ENCODE measurements around the gene DMPK.
"Not testable (repeated sequence)": the region's sequence is repeated elsewhere in the genome, so short reads cannot be mapped to it uniquely, and the experiment has no call there.

DMPK gene

GRCh38 chr19:45753548-45753947 lies 28.7 kb downstream of the DMPK start:
- H3K9ac ChIP-seq (ENCODE audit: low read length in 5 of 5), result no peak overlapping the region

DNA sequence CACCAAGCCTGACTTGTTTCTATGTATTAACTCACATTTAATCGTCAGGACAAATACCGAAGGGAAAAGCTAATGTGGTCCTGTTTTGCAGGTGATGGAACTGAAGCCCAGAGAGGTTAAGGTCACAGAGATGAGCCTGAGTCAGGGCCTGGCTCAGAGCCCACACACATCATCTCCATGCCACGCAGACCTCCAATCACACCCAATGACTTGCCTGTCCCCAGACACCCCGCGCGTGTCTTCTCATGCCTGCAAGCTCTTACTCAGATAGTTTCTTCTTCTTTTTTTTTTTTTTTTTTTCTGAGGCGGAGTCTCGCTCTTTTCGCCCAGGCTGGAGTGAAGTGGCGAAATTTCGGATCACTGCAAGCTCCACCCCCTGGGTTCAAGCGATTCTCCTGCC lies 29.7 kb downstream of the DMPK start:
- H3K9ac ChIP-seq (ENCODE audit: low read length in 5 of 5), result no peak overlapping the region
- no peak overlapping the region for H3K27ac ChIP-seq (ENCODE audit: low read depth, low read length)
- H3K27me3 ChIP-seq (ENCODE audit: control insufficient read depth in 5 of 5, insufficient read depth in 4 of 5, low read length in 5 of 5), result no peaks in the 10 kb centered on the region
- H3K4me1 ChIP-seq (ENCODE audit: control insufficient read depth in 5 of 5, insufficient read depth in 5 of 5, low read length in 5 of 5), result no peaks in the 10 kb centered on the region
- no peaks in the 10 kb centered on the region for H3K36me3 ChIP-seq (ENCODE audit: control insufficient read depth in 5 of 5, insufficient read depth in 5 of 5, low read length in 5 of 5)
- H3K9me3 ChIP-seq (ENCODE audit: control insufficient read depth in 5 of 5, low read length in 5 of 5), result no peaks in the 10 kb centered on the region
- H3K4me3 ChIP-seq (ENCODE audit: low read depth in 1 of 5, low read length in 5 of 5), result no peak overlapping the region

More at GRCh38 chr19:45753548-45753947, 28.7 kb downstream of the DMPK start:
- no peaks in the 10 kb centered on the region for H3K4me1 ChIP-seq (ENCODE audit: control insufficient read depth in 5 of 5, insufficient read depth in 5 of 5, low read length in 5 of 5)
- H3K36me3 ChIP-seq (ENCODE audit: control insufficient read depth in 5 of 5, insufficient read depth in 5 of 5, low read length in 5 of 5), result no peaks in the 10 kb centered on the region
- no peaks in the 10 kb centered on the region for H3K9me3 ChIP-seq (ENCODE audit: control insufficient read depth in 5 of 5, low read length in 5 of 5)
- no peak overlapping the region for H3K4me3 ChIP-seq (ENCODE audit: low read depth in 1 of 5, low read length in 5 of 5)
- H3K27ac ChIP-seq (ENCODE audit: low read depth, low read length), result no peak overlapping the region
- no peaks in the 10 kb centered on the region for H3K27me3 ChIP-seq (ENCODE audit: control insufficient read depth in 5 of 5, insufficient read depth in 4 of 5, low read length in 5 of 5)

DNA sequence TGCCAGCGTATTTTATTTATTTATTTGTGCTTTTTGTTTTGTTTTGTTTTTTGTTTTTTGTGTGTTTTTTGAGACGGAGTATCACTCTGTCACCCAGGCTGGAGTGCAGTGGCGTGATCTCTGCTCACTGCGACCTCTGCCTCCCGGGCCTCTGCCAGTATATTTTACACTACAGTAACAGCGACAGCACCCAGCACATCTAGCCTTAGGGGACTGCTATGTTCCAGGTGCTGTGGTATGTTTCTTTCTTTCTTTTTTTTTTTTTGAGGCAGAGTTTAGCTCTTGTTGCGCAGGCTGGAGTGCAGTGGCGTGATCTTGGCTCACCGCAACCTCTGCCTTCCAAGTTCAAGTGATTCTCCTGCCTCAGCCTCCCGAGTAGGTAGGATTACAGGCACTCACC lies 30.8 kb downstream of the DMPK start:
- H3K4me3 ChIP-seq (ENCODE audit: low read depth in 1 of 5, low read length in 5 of 5); H3K9ac ChIP-seq (ENCODE audit: low read length in 5 of 5); H3K27me3 ChIP-seq (ENCODE audit: control insufficient read depth in 5 of 5, insufficient read depth in 4 of 5, low read length in 5 of 5); H3K27ac ChIP-seq (ENCODE audit: low read depth, low read length); H3K4me1 ChIP-seq (ENCODE audit: control insufficient read depth in 5 of 5, insufficient read depth in 5 of 5, low read length in 5 of 5); H3K36me3 ChIP-seq (ENCODE audit: control insufficient read depth in 5 of 5, insufficient read depth in 5 of 5, low read length in 5 of 5); H3K9me3 ChIP-seq (ENCODE audit: control insufficient read depth in 5 of 5, low read length in 5 of 5): not testable (repeated sequence)

- Histone ChIP-seq H3K4me1 (ENCODE audit: control insufficient read depth in 5 of 5, insufficient read depth in 5 of 5, low read length in 5 of 5) (no peaks in the 10 kb centered on the region), H3K9me3 (ENCODE audit: control insufficient read depth in 5 of 5, low read length in 5 of 5) (no peaks in the 10 kb centered on the region), H3K27ac (ENCODE audit: low read depth, low read length) (no peak overlapping the region), H3K9ac (ENCODE audit: low read length in 5 of 5) (no peak overlapping the region), H3K36me3 (ENCODE audit: control insufficient read depth in 5 of 5, insufficient read depth in 5 of 5, low read length in 5 of 5) (no peaks in the 10 kb centered on the region), H3K27me3 (ENCODE audit: control insufficient read depth in 5 of 5, insufficient read depth in 4 of 5, low read length in 5 of 5) (peaks cover 0 to 4% (median 0%) of the 10 kb centered on the region in 5 donors), H3K4me3 (ENCODE audit: low read depth in 1 of 5, low read length in 5 of 5) (no peak overlapping the region)
Observed at GRCh38 chr19:45747513-45747912, 34.8 kb downstream of the DMPK start.

GRCh38 chr19:45746866-45747265 lies 35.4 kb downstream of the DMPK start:
- Histone ChIP-seq H3K36me3 (ENCODE audit: control insufficient read depth in 5 of 5, insufficient read depth in 5 of 5, low read length in 5 of 5) (no peaks in the 10 kb centered on the region), H3K4me1 (ENCODE audit: control insufficient read depth in 5 of 5, insufficient read depth in 5 of 5, low read length in 5 of 5) (no peaks in the 10 kb centered on the region), H3K27ac (ENCODE audit: low read depth, low read length) (no peak overlapping the region), H3K9ac (ENCODE audit: low read length in 5 of 5) (no peak overlapping the region), H3K9me3 (ENCODE audit: control insufficient read depth in 5 of 5, low read length in 5 of 5) (no peaks in the 10 kb centered on the region), H3K27me3 (ENCODE audit: control insufficient read depth in 5 of 5, insufficient read depth in 4 of 5, low read length in 5 of 5) (peaks cover 0 to 4% (median 0%) of the 10 kb centered on the region in 5 donors), H3K4me3 (ENCODE audit: low read depth in 1 of 5, low read length in 5 of 5) (no peak overlapping the region)

GRCh38 chr19:45745606-45746005 lies 36.7 kb downstream of the DMPK start:
- no peaks in the 10 kb centered on the region for H3K4me1 ChIP-seq (ENCODE audit: control insufficient read depth in 5 of 5, insufficient read depth in 5 of 5, low read length in 5 of 5)
- no peak overlapping the region for H3K4me3 ChIP-seq (ENCODE audit: low read depth in 1 of 5, low read length in 5 of 5)
- H3K27me3 ChIP-seq (ENCODE audit: control insufficient read depth in 5 of 5, insufficient read depth in 4 of 5, low read length in 5 of 5), result peaks cover 0 to 4% (median 0%) of the 10 kb centered on the region in 5 donors
- H3K27ac ChIP-seq (ENCODE audit: low read depth, low read length), result no peak overlapping the region
- no peaks in the 10 kb centered on the region for H3K9me3 ChIP-seq (ENCODE audit: control insufficient read depth in 5 of 5, low read length in 5 of 5)
- H3K9ac ChIP-seq (ENCODE audit: low read length in 5 of 5), result no peak overlapping the region
- H3K36me3 ChIP-seq (ENCODE audit: control insufficient read depth in 5 of 5, insufficient read depth in 5 of 5, low read length in 5 of 5), result no peaks in the 10 kb centered on the region

GRCh38 chr19:45742969-45743368 lies 39.3 kb downstream of the DMPK start:
- Histone ChIP-seq H3K4me3 (ENCODE audit: low read depth in 1 of 5, low read length in 5 of 5) (no peak overlapping the region), H3K9ac (ENCODE audit: low read length in 5 of 5) (no peak overlapping the region), H3K27ac (ENCODE audit: low read depth, low read length) (no peak overlapping the region), H3K4me1 (ENCODE audit: control insufficient read depth in 5 of 5, insufficient read depth in 5 of 5, low read length in 5 of 5) (no peaks in the 10 kb centered on the region), H3K9me3 (ENCODE audit: control insufficient read depth in 5 of 5, low read length in 5 of 5) (no peaks in the 10 kb centered on the region), H3K36me3 (ENCODE audit: control insufficient read depth in 5 of 5, insufficient read depth in 5 of 5, low read length in 5 of 5) (no peaks in the 10 kb centered on the region), H3K27me3 (ENCODE audit: control insufficient read depth in 5 of 5, insufficient read depth in 4 of 5, low read length in 5 of 5) (peaks cover 0 to 4% (median 0%) of the 10 kb centered on the region in 5 donors)

DNA sequence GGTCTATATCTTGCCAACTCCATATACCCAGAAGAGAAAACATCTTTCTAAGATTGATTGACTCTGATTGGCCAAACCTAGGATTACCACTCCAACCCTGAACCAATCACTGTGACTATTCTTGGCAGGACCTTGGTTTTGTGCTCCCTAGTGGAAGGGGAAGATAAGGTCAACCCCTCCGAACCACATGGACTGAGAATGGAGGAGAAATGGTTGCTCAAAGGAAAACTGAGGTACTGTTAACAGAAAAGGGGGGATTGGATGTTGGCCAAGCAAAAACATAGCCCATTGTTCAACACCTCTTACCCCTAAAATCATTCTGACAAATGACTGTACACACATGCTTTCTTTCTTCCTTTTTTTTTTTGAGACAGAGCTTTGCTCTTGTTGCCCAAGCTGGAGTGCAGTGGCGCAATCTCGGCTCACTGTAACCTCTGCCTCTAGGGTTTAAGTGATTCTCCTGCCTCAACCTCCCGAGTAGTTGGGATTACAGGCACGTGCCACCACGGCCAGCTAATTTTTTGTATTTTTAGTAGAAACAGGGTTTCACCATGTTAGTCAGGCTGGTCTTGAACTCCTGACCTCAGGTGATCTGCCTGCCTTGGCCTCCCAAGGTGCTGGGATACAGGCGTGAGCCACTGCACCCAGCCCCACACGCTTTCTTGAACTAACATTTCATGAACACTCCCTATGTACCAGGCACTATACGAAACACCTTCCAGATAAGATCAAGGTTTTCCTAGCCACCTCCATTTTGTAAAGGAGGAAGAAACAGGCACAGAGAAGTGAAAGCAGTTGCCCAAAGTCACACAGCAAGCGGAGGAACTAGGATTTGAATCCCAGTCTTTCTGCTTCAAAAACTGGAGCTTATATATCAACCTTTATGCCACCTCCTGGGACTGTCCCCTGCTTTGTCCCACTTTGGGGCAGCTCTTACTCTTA lies 42.5 kb downstream of the DMPK start:
- no peaks in the 10 kb centered on the region for H3K4me1 ChIP-seq (ENCODE audit: control insufficient read depth in 5 of 5, insufficient read depth in 5 of 5, low read length in 5 of 5)
- no peak overlapping the region for H3K27ac ChIP-seq (ENCODE audit: low read depth, low read length)
- no peaks in the 10 kb centered on the region for H3K36me3 ChIP-seq (ENCODE audit: control insufficient read depth in 5 of 5, insufficient read depth in 5 of 5, low read length in 5 of 5)
- H3K27me3 ChIP-seq (ENCODE audit: control insufficient read depth in 5 of 5, insufficient read depth in 4 of 5, low read length in 5 of 5), result peaks cover 0 to 1% (median 0%) of the 10 kb centered on the region in 5 donors
- no peak overlapping the region for H3K4me3 ChIP-seq (ENCODE audit: low read depth in 1 of 5, low read length in 5 of 5)
- no peaks in the 10 kb centered on the region for H3K9me3 ChIP-seq (ENCODE audit: control insufficient read depth in 5 of 5, low read length in 5 of 5)
- H3K9ac ChIP-seq (ENCODE audit: low read length in 5 of 5), result no peak overlapping the region

DNA sequence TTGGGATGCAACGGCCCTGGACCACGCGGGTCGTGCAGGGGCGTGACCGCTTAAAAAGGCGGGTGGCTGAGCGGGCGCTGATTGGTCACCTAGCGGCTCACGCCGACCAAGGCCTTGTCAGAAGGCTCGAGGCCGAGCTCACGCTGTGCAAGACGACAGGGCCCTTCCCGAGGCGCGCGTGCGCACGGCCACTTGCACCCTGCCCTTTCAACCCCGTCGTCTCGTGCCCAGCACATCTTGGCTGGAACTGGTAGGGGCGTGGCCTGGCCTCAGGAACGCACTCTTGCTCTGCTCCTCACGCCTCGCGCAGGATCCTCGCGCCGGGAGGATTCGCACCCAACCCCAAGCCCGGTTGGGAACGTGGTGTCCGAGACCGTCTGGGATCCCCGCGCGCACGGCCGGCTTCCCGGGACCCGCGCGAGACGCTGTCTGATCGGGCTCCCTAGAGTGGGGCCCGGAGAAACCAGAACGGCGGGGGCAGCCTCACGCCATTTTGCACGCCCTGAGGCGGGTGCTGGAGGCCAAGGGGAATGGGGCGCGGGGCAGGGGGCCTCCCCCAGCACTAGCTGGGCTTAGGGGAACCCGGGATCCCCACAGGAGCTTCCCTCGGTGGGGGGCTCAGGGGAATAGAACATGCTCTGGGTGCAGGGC lies 49.0 kb downstream of the DMPK start, which contains the start of gene MEIOSIN:
Gene MEIOSIN, plus strand, starts transcription at position 280 of the 651 bp plus-strand sequence. CDS start 1,938 bp downstream, outside the sequence.
- H3K36me3 ChIP-seq (ENCODE audit: control insufficient read depth in 5 of 5, insufficient read depth in 5 of 5, low read length in 5 of 5), result no peaks in the 10 kb centered on the region
- no peak within 1 kb of the TSS for H3K9ac ChIP-seq (ENCODE audit: low read length in 5 of 5)
- no peak within 1 kb of the TSS for H3K4me3 ChIP-seq (ENCODE audit: low read depth in 1 of 5, low read length in 5 of 5)
- no peak within 1 kb of the TSS for H3K27ac ChIP-seq (ENCODE audit: low read depth, low read length)
- no peaks in the 10 kb centered on the region for H3K9me3 ChIP-seq (ENCODE audit: control insufficient read depth in 5 of 5, low read length in 5 of 5)
- peaks cover 7 to 21% (median 13%) of the 10 kb centered on the region in 5 donors for H3K4me1 ChIP-seq (ENCODE audit: control insufficient read depth in 5 of 5, insufficient read depth in 5 of 5, low read length in 5 of 5)
- no peaks in the 10 kb centered on the region for H3K27me3 ChIP-seq (ENCODE audit: control insufficient read depth in 5 of 5, insufficient read depth in 4 of 5, low read length in 5 of 5)
